Liver (tissue), 9 donors: Measurements from ENCODE around the gene TOMT. TPM values are rescaled to one million over a fixed set of nuclear protein-coding genes. Genes with fewer than 3 reads are reported as not detected.

Experiments
- DNase-seq: peaks from one replicate; pipeline ENCODE4 v3.0.0-alpha.2; 2017; ENCODE audit warnings: low spot score
- H3K27ac ChIP-seq, 2 donors: one replicate each; pipeline ENCODE4 v1.7.0; 2013; ENCODE audit warnings: inconsistent platforms in 2 of 2, low read length in 2 of 2, control low read depth in 1 of 2, low read depth in 1 of 2, mild to moderate bottlenecking in 1 of 2
- H3K27me3 ChIP-seq, 4 donors: one replicate each; pipeline versions ENCODE4 v1.6.1 to v1.7.0; 2013; ENCODE audit warnings: low read length in 3 of 4, inconsistent platforms in 1 of 4, mild to moderate bottlenecking in 1 of 4, moderate library complexity in 1 of 4; ENCODE audit not compliant: control insufficient read depth in 4 of 4, insufficient read depth in 4 of 4
- H3K36me3 ChIP-seq, 4 donors: one replicate each; pipeline versions ENCODE4 v1.6.1 to v1.7.0; 2013; ENCODE audit warnings: low read length in 3 of 4, mild to moderate bottlenecking in 3 of 4, low read depth in 1 of 4, moderate library complexity in 1 of 4; ENCODE audit not compliant: control insufficient read depth in 4 of 4, insufficient read depth in 3 of 4
- H3K4me1 ChIP-seq, 4 donors: one replicate each; pipeline versions ENCODE4 v1.6.1 to v1.7.0; 2013; ENCODE audit warnings: low read length in 3 of 4, mild to moderate bottlenecking in 3 of 4, moderate library complexity in 1 of 4; ENCODE audit not compliant: control insufficient read depth in 4 of 4, insufficient read depth in 4 of 4
- H3K4me3 ChIP-seq, 3 donors: one replicate each; pipeline versions ENCODE4 v1.6.1 to v1.7.0; 2013; ENCODE audit warnings: low read length in 3 of 3, control low read depth in 1 of 3, low read depth in 1 of 3, mild to moderate bottlenecking in 1 of 3
- H3K9ac ChIP-seq, 2 donors: one replicate each; pipeline ENCODE4 v1.7.0; 2013; ENCODE audit warnings: low read length in 2 of 2, mild to moderate bottlenecking in 2 of 2, moderate library complexity in 2 of 2, control low read depth in 1 of 2, low read depth in 1 of 2
- H3K9me3 ChIP-seq, 4 donors: one replicate each; pipeline versions ENCODE4 v1.6.1 to v1.7.0; 2013; ENCODE audit warnings: low read length in 3 of 4; ENCODE audit not compliant: control insufficient read depth in 4 of 4
- EGR1 ChIP-seq, 2 donors: IDR thresholded peaks; 2 replicates each; pipeline ENCODE4 v1.6.1; 2016 to 2018; ENCODE audit warnings: antibody characterized with exemption in 2 of 2, low read depth in 2 of 2
- FOXA1 ChIP-seq: IDR thresholded peaks from 2 replicates; pipeline ENCODE4 v1.6.1; 2016; ENCODE audit warnings: antibody characterized with exemption
- GABPA ChIP-seq, 2 donors: IDR thresholded peaks in 1 of 2; conservative IDR thresholded peaks in 1 of 2; 2 replicates each; pipeline ENCODE4 v1.6.1; 2016; ENCODE audit warnings: antibody characterized with exemption in 2 of 2, mild to moderate bottlenecking in 1 of 2, moderate library complexity in 1 of 2
- HNF4A ChIP-seq, 2 donors: conservative IDR thresholded peaks; 2 replicates each; pipeline ENCODE4 v1.6.1; 2016; ENCODE audit warnings: antibody characterized with exemption in 2 of 2, mild to moderate bottlenecking in 2 of 2
- HNF4G ChIP-seq: IDR thresholded peaks from 2 replicates; pipeline ENCODE4 v1.6.1; 2016; ENCODE audit warnings: antibody characterized with exemption
- JUND ChIP-seq, 2 donors: IDR thresholded peaks; 2 replicates each; pipeline ENCODE4 v1.6.1; 2016; ENCODE audit warnings: antibody characterized with exemption in 2 of 2
- NR2F2 ChIP-seq: IDR thresholded peaks from 2 replicates; pipeline ENCODE4 v1.6.1; 2016; ENCODE audit warnings: antibody characterized with exemption
- RAD21 ChIP-seq, 2 donors: IDR thresholded peaks; 2 replicates each; pipeline ENCODE4 v1.6.1; 2016; ENCODE audit warnings: antibody characterized with exemption in 2 of 2, mild to moderate bottlenecking in 2 of 2
- RXRA ChIP-seq, 2 donors: IDR thresholded peaks; 2 replicates each; pipeline ENCODE4 v1.6.1; 2017 to 2018; ENCODE audit warnings: antibody characterized with exemption in 2 of 2, mild to moderate bottlenecking in 1 of 2
- SP1 ChIP-seq: IDR thresholded peaks from 2 replicates; pipeline ENCODE4 v1.6.1; 2018; ENCODE audit warnings: antibody characterized with exemption, mild to moderate bottlenecking
- TAF1 ChIP-seq: conservative IDR thresholded peaks from 2 replicates; pipeline ENCODE4 v1.6.1; 2016; ENCODE audit warnings: antibody characterized with exemption, mild to moderate bottlenecking
- YY1 ChIP-seq: IDR thresholded peaks from 2 replicates; pipeline ENCODE4 v1.6.1; 2016; ENCODE audit warnings: antibody characterized with exemption, mild to moderate bottlenecking
- WGBS: extraction: QIAGEN DNeasy Blood & Tissue Kit; methylation state at CpG from one replicate; pipeline ENCODE4 v1.1.7; 2013; 5-methylcytosine and 5-hydroxymethylcytosine counted together
- polyA plus RNA-seq, 2 donors: library from polyadenylated mRNA; stranded (reverse) in 1 of 2; unstranded in 1 of 2; fragments of 200-250 nt in 1 of 2; fragments of >200 nt in 1 of 2; fragmentation: Nextera tagmentation in 1 of 2; extraction: Ambion mirVana in 1 of 2; gene quantifications; one replicate each; pipeline versions ENCODE4 v1.2.1 to v1.2.3, GENCODE V29; 2013 to 2015
- total RNA-seq, 2 donors: library from RNA; depleted of rRNA; stranded (reverse); fragments of >200 nt; gene quantifications; one replicate each; pipeline ENCODE4 v1.2.3, GENCODE V29; 2014
- TF ChIP-seq, protein P1 (sequence below): IDR thresholded peaks from 2 replicates; pipeline ENCODE4 v1.6.1; 2016; ENCODE audit warnings: antibody characterized with exemption
- TF ChIP-seq, protein P2 (sequence below): fragments of 150-350 bp; IDR thresholded peaks from 2 replicates; pipeline ENCODE4 v1.5.1; 2017; ENCODE audit warnings: improper control_type of control experiment, low read depth, low read length; ENCODE audit not compliant: missing input control
- TF ChIP-seq, protein P3 (sequence below): IDR thresholded peaks from 2 replicates; pipeline ENCODE4 v1.6.1; 2016; ENCODE audit warnings: antibody characterized with exemption
- TF ChIP-seq, protein P4 (sequence below): IDR thresholded peaks from 2 replicates; pipeline ENCODE4 v1.6.1; 2016; ENCODE audit warnings: antibody characterized with exemption, mild to moderate bottlenecking
- TF ChIP-seq, protein P5 (sequence below): IDR thresholded peaks from 2 replicates; pipeline ENCODE4 v1.6.1; 2016; ENCODE audit warnings: antibody characterized with exemption
- donor health status: healthy.
- donor health status: healthy.
- donor health status: healthy.
- donor health status: healthy.
- donor health status: healthy.

Gene TOMT
- total and polyA plus RNA-seq, 4 donors, result 0.33 TPM; not detected in 3

DNA sequence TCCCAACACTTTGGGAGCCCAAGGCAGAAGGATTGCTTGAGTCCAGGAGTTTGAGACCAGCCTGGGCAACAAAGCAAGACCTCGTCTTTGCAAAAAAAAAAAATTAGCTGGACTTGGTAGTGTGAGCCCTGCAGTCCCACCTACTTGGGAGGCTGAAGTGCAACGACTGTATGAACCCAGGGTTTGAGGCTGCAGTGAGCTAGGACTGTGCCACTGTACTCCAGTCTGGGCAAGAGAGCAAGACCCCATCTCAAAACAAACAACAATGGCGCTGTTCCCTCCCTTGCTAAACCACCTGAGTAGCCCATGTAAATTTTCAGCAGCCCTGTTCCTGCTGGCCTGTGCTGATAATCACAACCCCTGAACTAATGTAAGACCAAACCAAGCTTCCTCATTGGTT lies 5.7 kb upstream of the TOMT start (continued):
- TF ChIP-seq, protein P1, sequence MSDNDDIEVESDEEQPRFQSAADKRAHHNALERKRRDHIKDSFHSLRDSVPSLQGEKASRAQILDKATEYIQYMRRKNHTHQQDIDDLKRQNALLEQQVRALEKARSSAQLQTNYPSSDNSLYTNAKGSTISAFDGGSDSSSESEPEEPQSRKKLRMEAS, result no peak
- TF ChIP-seq, protein P2, sequence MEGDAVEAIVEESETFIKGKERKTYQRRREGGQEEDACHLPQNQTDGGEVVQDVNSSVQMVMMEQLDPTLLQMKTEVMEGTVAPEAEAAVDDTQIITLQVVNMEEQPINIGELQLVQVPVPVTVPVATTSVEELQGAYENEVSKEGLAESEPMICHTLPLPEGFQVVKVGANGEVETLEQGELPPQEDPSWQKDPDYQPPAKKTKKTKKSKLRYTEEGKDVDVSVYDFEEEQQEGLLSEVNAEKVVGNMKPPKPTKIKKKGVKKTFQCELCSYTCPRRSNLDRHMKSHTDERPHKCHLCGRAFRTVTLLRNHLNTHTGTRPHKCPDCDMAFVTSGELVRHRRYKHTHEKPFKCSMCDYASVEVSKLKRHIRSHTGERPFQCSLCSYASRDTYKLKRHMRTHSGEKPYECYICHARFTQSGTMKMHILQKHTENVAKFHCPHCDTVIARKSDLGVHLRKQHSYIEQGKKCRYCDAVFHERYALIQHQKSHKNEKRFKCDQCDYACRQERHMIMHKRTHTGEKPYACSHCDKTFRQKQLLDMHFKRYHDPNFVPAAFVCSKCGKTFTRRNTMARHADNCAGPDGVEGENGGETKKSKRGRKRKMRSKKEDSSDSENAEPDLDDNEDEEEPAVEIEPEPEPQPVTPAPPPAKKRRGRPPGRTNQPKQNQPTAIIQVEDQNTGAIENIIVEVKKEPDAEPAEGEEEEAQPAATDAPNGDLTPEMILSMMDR, result no peak
- TF ChIP-seq NR2F2, result no peak

DNA sequence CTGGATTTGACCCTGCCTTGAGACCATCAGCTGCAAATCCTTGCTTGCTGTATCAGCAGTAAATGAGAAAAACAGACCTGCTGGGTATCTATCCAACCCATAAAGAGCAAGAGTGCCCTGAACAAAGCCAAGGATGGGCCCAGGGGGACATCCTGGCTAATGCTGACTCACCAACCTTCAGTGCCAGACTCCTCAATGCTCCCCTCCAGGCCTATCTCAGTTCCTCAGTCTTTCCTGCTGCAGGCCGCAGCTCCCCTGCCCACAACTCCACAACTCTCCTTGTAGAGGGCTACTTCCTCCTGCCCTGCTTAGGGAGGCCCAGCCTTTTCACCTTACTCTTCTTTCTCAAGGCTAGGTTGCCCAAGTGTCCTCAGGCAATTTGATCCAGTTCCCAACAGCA lies 5.3 kb upstream of the TOMT start:
- Histone ChIP-seq H3K4me1 (peaks cover 5 to 36% (median 29%) of the 10 kb centered on the region in 4 donors), H3K27ac (peak overlapping the region in 1 of 2 donors; percentile 24), H3K4me3 (no peak overlapping the region), H3K9me3 (no peaks in the 10 kb centered on the region), H3K9ac (no peak overlapping the region), H3K27me3 (no peaks in the 10 kb centered on the region), H3K36me3 (peaks cover 9 to 26% (median 23%) of the 10 kb centered on the region in 4 donors)
- TF ChIP-seq RXRA (IDR thresholded peaks at IDR 0.05) (no peak), YY1 (no peak), FOXA1 (no peak), HNF4A (conservative IDR thresholded peaks at IDR 0.05) (no peak), TAF1 (no peak), GABPA (IDR thresholded peaks at IDR 0.05 in 1 of 2, conservative IDR thresholded peaks at IDR 0.05 in 1 of 2) (no peak), SP1 (no peak), JUND (IDR thresholded peaks at IDR 0.05) (no peak), EGR1 (IDR thresholded peaks at IDR 0.05; ENCODE audit: low read depth in 2 of 2) (no peak), NR2F2 (no peak), RAD21 (IDR thresholded peaks at IDR 0.05) (no peak), HNF4G (no peak)
- TF ChIP-seq, protein P3, sequence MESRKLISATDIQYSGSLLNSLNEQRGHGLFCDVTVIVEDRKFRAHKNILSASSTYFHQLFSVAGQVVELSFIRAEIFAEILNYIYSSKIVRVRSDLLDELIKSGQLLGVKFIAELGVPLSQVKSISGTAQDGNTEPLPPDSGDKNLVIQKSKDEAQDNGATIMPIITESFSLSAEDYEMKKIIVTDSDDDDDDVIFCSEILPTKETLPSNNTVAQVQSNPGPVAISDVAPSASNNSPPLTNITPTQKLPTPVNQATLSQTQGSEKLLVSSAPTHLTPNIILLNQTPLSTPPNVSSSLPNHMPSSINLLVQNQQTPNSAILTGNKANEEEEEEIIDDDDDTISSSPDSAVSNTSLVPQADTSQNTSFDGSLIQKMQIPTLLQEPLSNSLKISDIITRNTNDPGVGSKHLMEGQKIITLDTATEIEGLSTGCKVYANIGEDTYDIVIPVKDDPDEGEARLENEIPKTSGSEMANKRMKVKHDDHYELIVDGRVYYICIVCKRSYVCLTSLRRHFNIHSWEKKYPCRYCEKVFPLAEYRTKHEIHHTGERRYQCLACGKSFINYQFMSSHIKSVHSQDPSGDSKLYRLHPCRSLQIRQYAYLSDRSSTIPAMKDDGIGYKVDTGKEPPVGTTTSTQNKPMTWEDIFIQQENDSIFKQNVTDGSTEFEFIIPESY, result no peak
- TF ChIP-seq, protein P4, sequence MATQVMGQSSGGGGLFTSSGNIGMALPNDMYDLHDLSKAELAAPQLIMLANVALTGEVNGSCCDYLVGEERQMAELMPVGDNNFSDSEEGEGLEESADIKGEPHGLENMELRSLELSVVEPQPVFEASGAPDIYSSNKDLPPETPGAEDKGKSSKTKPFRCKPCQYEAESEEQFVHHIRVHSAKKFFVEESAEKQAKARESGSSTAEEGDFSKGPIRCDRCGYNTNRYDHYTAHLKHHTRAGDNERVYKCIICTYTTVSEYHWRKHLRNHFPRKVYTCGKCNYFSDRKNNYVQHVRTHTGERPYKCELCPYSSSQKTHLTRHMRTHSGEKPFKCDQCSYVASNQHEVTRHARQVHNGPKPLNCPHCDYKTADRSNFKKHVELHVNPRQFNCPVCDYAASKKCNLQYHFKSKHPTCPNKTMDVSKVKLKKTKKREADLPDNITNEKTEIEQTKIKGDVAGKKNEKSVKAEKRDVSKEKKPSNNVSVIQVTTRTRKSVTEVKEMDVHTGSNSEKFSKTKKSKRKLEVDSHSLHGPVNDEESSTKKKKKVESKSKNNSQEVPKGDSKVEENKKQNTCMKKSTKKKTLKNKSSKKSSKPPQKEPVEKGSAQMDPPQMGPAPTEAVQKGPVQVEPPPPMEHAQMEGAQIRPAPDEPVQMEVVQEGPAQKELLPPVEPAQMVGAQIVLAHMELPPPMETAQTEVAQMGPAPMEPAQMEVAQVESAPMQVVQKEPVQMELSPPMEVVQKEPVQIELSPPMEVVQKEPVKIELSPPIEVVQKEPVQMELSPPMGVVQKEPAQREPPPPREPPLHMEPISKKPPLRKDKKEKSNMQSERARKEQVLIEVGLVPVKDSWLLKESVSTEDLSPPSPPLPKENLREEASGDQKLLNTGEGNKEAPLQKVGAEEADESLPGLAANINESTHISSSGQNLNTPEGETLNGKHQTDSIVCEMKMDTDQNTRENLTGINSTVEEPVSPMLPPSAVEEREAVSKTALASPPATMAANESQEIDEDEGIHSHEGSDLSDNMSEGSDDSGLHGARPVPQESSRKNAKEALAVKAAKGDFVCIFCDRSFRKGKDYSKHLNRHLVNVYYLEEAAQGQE, result no peak
- TF ChIP-seq, protein P1, result no peak
- TF ChIP-seq, protein P5, sequence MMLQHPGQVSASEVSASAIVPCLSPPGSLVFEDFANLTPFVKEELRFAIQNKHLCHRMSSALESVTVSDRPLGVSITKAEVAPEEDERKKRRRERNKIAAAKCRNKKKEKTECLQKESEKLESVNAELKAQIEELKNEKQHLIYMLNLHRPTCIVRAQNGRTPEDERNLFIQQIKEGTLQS, result no peak
- TF ChIP-seq, protein P2, result no peak
- DNase-seq, result no peak
- 84% methylated on average over 1 of the region's 1 CpG for WGBS
